ENCODE results near the gene NCBP2L. TPM values are rescaled to one million over a fixed set of nuclear protein-coding genes. Genes with fewer than 3 reads are reported as not detected.

NCBP2L gene
- total and polyA plus RNA-seq, 9 of the 15 experiments (the other 6 are each of a cell fraction or from before 2014, with no cell fraction given) = not detected

DNA sequence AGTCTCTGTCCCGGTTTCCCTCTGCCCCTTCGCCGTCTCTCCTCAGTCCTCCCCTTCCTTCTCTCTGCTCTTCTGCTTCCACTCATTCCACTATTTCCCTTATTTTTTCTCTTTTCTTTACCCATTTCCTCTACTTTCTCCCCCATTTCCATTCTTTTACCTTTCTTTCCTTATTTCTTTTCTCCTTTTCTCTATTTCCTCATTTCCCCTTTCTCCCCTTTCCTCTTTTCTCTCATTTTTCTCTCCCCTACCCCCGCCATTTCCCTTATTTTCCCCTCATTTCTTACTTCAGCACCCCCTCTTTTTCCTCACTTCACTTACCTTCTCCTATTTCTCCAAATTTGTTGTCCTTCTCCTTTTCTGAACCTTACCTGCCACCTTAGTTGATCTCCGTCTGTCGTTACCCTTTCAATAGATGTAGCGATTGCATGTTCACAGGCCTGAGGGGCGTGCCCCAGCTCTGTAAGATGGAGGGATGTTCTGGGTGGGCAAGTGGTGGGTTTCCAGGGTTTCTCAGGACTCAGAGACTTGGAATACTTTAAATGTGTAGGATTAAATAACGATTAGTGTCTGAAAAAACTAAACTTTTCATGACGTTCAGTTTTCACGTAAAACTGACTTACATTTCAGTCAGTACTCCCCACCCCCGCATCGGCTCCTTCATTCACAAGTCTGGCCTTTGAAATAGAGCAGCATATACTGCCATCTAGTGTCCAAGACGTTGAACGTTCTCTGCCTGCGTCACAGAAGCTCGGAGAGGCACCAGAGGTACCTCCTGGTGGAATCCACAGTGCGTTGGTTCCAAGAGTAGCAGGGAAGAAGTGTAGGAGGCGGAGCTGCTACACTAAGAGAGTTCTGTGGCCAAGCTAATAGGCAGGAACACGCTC lies 641 bp upstream of the NCBP2L start (continued):
- TF ChIP-seq, protein P1, sequence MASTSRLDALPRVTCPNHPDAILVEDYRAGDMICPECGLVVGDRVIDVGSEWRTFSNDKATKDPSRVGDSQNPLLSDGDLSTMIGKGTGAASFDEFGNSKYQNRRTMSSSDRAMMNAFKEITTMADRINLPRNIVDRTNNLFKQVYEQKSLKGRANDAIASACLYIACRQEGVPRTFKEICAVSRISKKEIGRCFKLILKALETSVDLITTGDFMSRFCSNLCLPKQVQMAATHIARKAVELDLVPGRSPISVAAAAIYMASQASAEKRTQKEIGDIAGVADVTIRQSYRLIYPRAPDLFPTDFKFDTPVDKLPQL (IDR thresholded peaks at IDR 0.05; ENCODE audit: extremely low read depth, insufficient read length) = no peak
- TF ChIP-seq PHF20 (IDR thresholded peaks at IDR 0.05; ENCODE audit: partially characterized antibody) (no peak), FOS (IDR thresholded peaks at IDR 0.05; ENCODE audit: extremely low read depth, insufficient read length) (no peak), MTA3 (IDR thresholded peaks at IDR 0.05; ENCODE audit: borderline replicate concordance) (no peak), MAZ (CRISPR knock-in tag; conservative IDR thresholded peaks at IDR 0.05 in 1 of 2, IDR thresholded peaks at IDR 0.05 in 1 of 2) (peak in 1 of 2 experiments; percentile 35; a peak in 1 of 4 replicates), SMC3 (conservative IDR thresholded peaks at IDR 0.05; ENCODE audit: insufficient read depth, low read depth, low read length) (peak; percentile 76), ZNF23 (CRISPR knock-in tag; IDR thresholded peaks at IDR 0.05) (no peak), MYBL2 (IDR thresholded peaks at IDR 0.05; ENCODE audit: low read depth) (no peak), MYBL2 (CRISPR knock-in tag; IDR thresholded peaks at IDR 0.05; ENCODE audit: borderline replicate concordance) (no peak), ZC3H11A (IDR thresholded peaks at IDR 0.05; ENCODE audit: low read depth, low read length) (no peak)
- TF ChIP-seq, protein P2, sequence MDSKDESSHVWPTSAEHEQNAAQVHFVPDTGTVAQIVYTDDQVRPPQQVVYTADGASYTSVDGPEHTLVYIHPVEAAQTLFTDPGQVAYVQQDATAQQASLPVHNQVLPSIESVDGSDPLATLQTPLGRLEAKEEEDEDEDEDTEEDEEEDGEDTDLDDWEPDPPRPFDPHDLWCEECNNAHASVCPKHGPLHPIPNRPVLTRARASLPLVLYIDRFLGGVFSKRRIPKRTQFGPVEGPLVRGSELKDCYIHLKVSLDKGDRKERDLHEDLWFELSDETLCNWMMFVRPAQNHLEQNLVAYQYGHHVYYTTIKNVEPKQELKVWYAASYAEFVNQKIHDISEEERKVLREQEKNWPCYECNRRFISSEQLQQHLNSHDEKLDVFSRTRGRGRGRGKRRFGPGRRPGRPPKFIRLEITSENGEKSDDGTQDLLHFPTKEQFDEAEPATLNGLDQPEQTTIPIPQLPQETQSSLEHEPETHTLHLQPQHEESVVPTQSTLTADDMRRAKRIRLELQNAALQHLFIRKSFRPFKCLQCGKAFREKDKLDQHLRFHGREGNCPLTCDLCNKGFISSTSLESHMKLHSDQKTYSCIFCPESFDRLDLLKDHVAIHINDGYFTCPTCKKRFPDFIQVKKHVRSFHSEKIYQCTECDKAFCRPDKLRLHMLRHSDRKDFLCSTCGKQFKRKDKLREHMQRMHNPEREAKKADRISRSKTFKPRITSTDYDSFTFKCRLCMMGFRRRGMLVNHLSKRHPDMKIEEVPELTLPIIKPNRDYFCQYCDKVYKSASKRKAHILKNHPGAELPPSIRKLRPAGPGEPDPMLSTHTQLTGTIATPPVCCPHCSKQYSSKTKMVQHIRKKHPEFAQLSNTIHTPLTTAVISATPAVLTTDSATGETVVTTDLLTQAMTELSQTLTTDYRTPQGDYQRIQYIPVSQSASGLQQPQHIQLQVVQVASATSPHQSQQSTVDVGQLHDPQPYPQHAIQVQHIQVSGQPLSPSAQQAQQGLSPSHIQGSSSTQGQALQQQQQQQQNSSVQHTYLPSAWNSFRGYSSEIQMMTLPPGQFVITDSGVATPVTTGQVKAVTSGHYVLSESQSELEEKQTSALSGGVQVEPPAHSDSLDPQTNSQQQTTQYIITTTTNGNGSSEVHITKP (IDR thresholded peaks at IDR 0.05; ENCODE audit: partially characterized antibody) = peak; percentile 63
- TF ChIP-seq, protein P3, sequence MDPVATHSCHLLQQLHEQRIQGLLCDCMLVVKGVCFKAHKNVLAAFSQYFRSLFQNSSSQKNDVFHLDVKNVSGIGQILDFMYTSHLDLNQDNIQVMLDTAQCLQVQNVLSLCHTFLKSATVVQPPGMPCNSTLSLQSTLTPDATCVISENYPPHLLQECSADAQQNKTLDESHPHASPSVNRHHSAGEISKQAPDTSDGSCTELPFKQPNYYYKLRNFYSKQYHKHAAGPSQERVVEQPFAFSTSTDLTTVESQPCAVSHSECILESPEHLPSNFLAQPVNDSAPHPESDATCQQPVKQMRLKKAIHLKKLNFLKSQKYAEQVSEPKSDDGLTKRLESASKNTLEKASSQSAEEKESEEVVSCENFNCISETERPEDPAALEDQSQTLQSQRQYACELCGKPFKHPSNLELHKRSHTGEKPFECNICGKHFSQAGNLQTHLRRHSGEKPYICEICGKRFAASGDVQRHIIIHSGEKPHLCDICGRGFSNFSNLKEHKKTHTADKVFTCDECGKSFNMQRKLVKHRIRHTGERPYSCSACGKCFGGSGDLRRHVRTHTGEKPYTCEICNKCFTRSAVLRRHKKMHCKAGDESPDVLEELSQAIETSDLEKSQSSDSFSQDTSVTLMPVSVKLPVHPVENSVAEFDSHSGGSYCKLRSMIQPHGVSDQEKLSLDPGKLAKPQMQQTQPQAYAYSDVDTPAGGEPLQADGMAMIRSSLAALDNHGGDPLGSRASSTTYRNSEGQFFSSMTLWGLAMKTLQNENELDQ (CRISPR knock-in tag; IDR thresholded peaks at IDR 0.05; ENCODE audit: borderline replicate concordance) = no peak
